ENCODE measurements around the gene POLR1G.

GRCh38 chr19:45419396-45419795 lies 13.0 kb downstream of the POLR1G start:
- TF ChIP-seq POLR2AphosphoS5 (IDR thresholded peaks at IDR 0.05) (no peak), CTCF (IDR thresholded peaks at IDR 0.05) (no peak)

Data from prostate gland (tissue), 2 donors.